Measurements from ENCODE around the gene LCN10. TPM values are rescaled to one million over a fixed set of nuclear protein-coding genes. Genes with fewer than 3 reads are reported as not detected.

The LCN10 gene
- total RNA-seq, 2 experiments from 2014 or later = not detected

GRCh38 chr9:136779808-136780207, 37.1 kb upstream of the LCN10 start:
- ChIA-PET POLR2A (no interaction called here), CTCF (ENCODE audit: unreplicated experiment) (no interaction called here)
- Histone ChIP-seq H3K4me2 (ENCODE audit: low read length) (no peak overlapping the region), H3K36me3 (ENCODE audit: insufficient read depth, low read length) (no peaks in the 10 kb centered on the region), H3K4me3 (ENCODE audit: low read depth, low read length, poor library complexity, severe bottlenecking) (no peak overlapping the region), H3K79me2 (ENCODE audit: insufficient read depth, low read depth, low read length) (no peaks in the 10 kb centered on the region), H3K4me1 (ENCODE audit: insufficient read depth, low read length, poor library complexity, severe bottlenecking) (no peaks in the 10 kb centered on the region), H3K9me2 (ENCODE audit: insufficient read depth, low read length) (no peaks in the 10 kb centered on the region), H2AFZ (ENCODE audit: low read length) (no peak overlapping the region), H3K9me3 (ENCODE audit: low read length) (no peaks in the 10 kb centered on the region), H3K27ac (ENCODE audit: low read depth, low read length, poor library complexity, severe bottlenecking) (no peak overlapping the region), H4K20me1 (ENCODE audit: insufficient read depth, low read length) (no peaks in the 10 kb centered on the region)
- TF ChIP-seq EZH2phosphoT487 (IDR thresholded peaks at IDR 0.05; ENCODE audit: borderline replicate concordance, low read depth, low read length) (no peak), CTCF (conservative IDR thresholded peaks at IDR 0.05; ENCODE audit: low read length) (no peak)
- intact Hi-C loops (cut with micrococcal nuclease; ENCODE audit: unreplicated experiment) = no loop called here
- DNase-seq (ENCODE audit: low spot score) = no peak
- no TSS peak for BruUV-seq (replicated peaks)

DNA sequence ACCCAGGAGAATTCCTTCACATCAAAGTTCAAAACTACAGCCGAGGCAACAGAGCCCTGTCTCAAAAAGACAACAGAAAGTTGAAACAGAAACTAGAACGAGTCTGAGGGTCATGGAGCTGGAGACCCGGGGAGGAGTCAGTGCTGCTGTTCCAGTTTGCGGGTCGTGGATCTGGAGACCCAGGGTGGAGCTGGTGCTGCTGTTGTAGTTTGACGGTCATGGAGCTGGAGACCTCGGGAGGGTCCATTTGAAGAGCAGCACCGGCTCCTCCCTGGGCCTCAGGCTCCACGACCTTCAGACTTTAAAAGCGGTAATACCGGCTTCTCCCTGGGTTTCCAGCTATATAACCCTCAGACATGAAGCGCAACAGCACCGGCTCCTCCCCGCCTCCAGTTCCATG, 34.6 kb upstream of the LCN10 start:
- no peak for DNase-seq (ENCODE audit: low spot score)
- TF ChIP-seq EZH2phosphoT487 (IDR thresholded peaks at IDR 0.05; ENCODE audit: borderline replicate concordance, low read depth, low read length) = no peak
- no peak for TF ChIP-seq CTCF (conservative IDR thresholded peaks at IDR 0.05; ENCODE audit: low read length)
- intact Hi-C loops (cut with micrococcal nuclease; ENCODE audit: unreplicated experiment) = no loop called here
- Histone ChIP-seq H4K20me1 (ENCODE audit: insufficient read depth, low read length) (no peaks in the 10 kb centered on the region), H3K27ac (ENCODE audit: low read depth, low read length, poor library complexity, severe bottlenecking) (no peak overlapping the region), H3K9me2 (ENCODE audit: insufficient read depth, low read length) (no peaks in the 10 kb centered on the region), H3K4me3 (ENCODE audit: low read depth, low read length, poor library complexity, severe bottlenecking) (no peak overlapping the region), H3K79me2 (ENCODE audit: insufficient read depth, low read depth, low read length) (no peaks in the 10 kb centered on the region), H3K4me2 (ENCODE audit: low read length) (no peak overlapping the region), H3K4me1 (ENCODE audit: insufficient read depth, low read length, poor library complexity, severe bottlenecking) (peaks cover 4% of the 10 kb centered on the region), H2AFZ (ENCODE audit: low read length) (no peak overlapping the region), H3K36me3 (ENCODE audit: insufficient read depth, low read length) (no peaks in the 10 kb centered on the region), H3K9me3 (ENCODE audit: low read length) (peaks cover 17% of the 10 kb centered on the region; the same call in 1 of the 2 replicates)
- CTCF ChIA-PET (ENCODE audit: unreplicated experiment) = interaction anchor here (0.8 kb wide), 1 partner anchor 32 kb away, joined by 3 read pairs; no protein-coding TSS in a partner anchor
- POLR2A ChIA-PET = interaction anchor here (0.6 to 1.2 kb wide), 2 partner anchors 9 to 171 kb away, joined by 3 to 6 read pairs; no protein-coding TSS in a partner anchor
- BruUV-seq (replicated peaks) = no TSS peak

DNA sequence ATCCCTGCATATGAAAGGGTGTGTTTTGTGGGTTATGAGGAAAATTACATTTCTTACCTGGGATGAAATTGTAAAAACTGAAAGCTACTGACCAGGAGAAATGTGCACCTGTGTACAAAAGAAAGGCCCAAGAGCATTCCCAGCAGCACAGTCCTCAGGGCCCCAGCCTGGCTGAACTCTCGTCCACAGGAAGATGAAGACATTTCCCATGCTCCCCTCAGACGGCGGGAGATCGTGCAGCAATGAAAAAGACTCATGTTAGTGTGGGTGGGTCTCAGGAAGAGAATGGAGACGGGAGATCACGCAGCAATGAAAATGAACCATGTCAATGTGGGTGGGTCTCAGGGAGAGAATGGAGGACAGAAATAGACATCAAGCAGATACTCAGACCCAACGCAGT, 34.2 kb upstream of the LCN10 start:
- peaks cover 4% of the 10 kb centered on the region for H3K4me1 ChIP-seq (ENCODE audit: insufficient read depth, low read length, poor library complexity, severe bottlenecking)
- H4K20me1 ChIP-seq (ENCODE audit: insufficient read depth, low read length) = no peaks in the 10 kb centered on the region
- no peaks in the 10 kb centered on the region for H3K79me2 ChIP-seq (ENCODE audit: insufficient read depth, low read depth, low read length)
- ChIA-PET POLR2A (no interaction called here), CTCF (ENCODE audit: unreplicated experiment) (no interaction called here)
- H3K9me3 ChIP-seq (ENCODE audit: low read length) = peaks cover 17% of the 10 kb centered on the region; the same call in 1 of the 2 replicates
- no peak overlapping the region for H3K4me3 ChIP-seq (ENCODE audit: low read depth, low read length, poor library complexity, severe bottlenecking)
- TF ChIP-seq CTCF (conservative IDR thresholded peaks at IDR 0.05; ENCODE audit: low read length) (no peak), EZH2phosphoT487 (IDR thresholded peaks at IDR 0.05; ENCODE audit: borderline replicate concordance, low read depth, low read length) (no peak)
- intact Hi-C loops (cut with micrococcal nuclease; ENCODE audit: unreplicated experiment) = no loop called here
- no peak overlapping the region for H3K27ac ChIP-seq (ENCODE audit: low read depth, low read length, poor library complexity, severe bottlenecking)
- no peaks in the 10 kb centered on the region for H3K36me3 ChIP-seq (ENCODE audit: insufficient read depth, low read length)
- H3K9me2 ChIP-seq (ENCODE audit: insufficient read depth, low read length) = no peaks in the 10 kb centered on the region
- DNase-seq (ENCODE audit: low spot score) = no peak
- no TSS peak for BruUV-seq (replicated peaks)
- H3K4me2 ChIP-seq (ENCODE audit: low read length) = no peak overlapping the region
- H2AFZ ChIP-seq (ENCODE audit: low read length) = no peak overlapping the region
